GM13977 (cell line): ENCODE results near the gene CCDC175.

ENCODE experiments used
- DNase-seq: peaks from one replicate; pipeline ENCODE4 v3.0.0; 2012; ENCODE audit warnings: low spot score
- CTCF ChIP-seq: IDR thresholded peaks from 2 replicates; pipeline ENCODE4 v1.5.1; 2012; ENCODE audit warnings: mild to moderate bottlenecking, control low read depth; ENCODE audit not compliant: insufficient read depth; ENCODE audit errors: extremely low read depth, missing control alignments
- in situ Hi-C: fragments of 300-500 bp; cut with MboI; formaldehyde crosslinking; loops from one replicate; pipeline ENCODE4 v1.12.0; 2022; ENCODE audit warnings: low sequenced_read_pairs, low pct_unique_long_range_greater_than_20kb, mixed read lengths, inconsistent platforms; ENCODE audit not compliant: unreplicated experiment

Gene CCDC175

GRCh38 chr14:59543873-59544272 lies 32.7 kb downstream of the CCDC175 start:
- in situ Hi-C loops: no loop called here
- no peak for TF ChIP-seq CTCF
- DNase-seq: no peak

GRCh38 chr14:59541731-59542130 lies 34.9 kb downstream of the CCDC175 start:
- in situ Hi-C loops: no loop called here
- TF ChIP-seq CTCF: no peak
- DNase-seq: no peak

- TF ChIP-seq CTCF: no peak
- no peak for DNase-seq
- in situ Hi-C loops: no loop called here
These were observed 35.8 kb downstream of the CCDC175 start for GRCh38 chr14:59540852-59541251.

GRCh38 chr14:59538936-59539335 lies 37.7 kb downstream of the CCDC175 start:
- no peak for TF ChIP-seq CTCF
- in situ Hi-C loops: no loop called here
- no peak for DNase-seq

GRCh38 chr14:59537476-59537875 lies 39.1 kb downstream of the CCDC175 start:
- in situ Hi-C loops: no loop called here
- no peak for TF ChIP-seq CTCF

GRCh38 chr14:59534361-59534987 lies 42.1 kb downstream of the CCDC175 start:
- in situ Hi-C loops: no loop called here
- TF ChIP-seq CTCF: no peak
- DNase-seq: no peak

More at GRCh38 chr14:59537476-59537875, 39.1 kb downstream of the CCDC175 start:
- DNase-seq: no peak
